SW480 (cell line): ENCODE results near the gene ATP6V1E1.
"Not testable (repeated sequence)": the region's sequence is repeated elsewhere in the genome, so short reads cannot be mapped to it uniquely, and the experiment has no call there.

Experiments used
- DNase-seq: peaks from one replicate; pipeline ENCODE4 v3.0.0-alpha.2; 2016; ENCODE audit warnings: low spot score

The ATP6V1E1 gene

DNA sequence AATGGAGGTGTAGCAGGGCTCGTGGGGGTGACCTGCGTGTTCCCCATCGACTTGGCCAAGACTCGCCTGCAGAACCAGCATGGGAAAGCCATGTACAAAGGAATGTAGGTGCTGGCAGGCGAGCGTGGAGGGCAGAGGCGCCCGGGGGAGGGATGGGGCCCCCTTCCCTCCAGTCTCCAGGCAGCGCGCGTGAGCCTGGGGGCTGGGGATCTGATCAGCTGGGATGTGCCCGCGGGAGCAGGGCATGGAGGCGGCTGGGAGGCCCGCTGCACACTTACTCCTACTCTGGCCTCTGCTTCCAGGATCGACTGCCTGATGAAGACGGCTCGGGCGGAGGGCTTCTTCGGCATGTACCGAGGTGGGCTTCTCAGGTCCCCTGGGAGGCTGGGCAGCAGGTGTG, 47.5 kb downstream of the ATP6V1E1 start:
- no peak for DNase-seq

DNA sequence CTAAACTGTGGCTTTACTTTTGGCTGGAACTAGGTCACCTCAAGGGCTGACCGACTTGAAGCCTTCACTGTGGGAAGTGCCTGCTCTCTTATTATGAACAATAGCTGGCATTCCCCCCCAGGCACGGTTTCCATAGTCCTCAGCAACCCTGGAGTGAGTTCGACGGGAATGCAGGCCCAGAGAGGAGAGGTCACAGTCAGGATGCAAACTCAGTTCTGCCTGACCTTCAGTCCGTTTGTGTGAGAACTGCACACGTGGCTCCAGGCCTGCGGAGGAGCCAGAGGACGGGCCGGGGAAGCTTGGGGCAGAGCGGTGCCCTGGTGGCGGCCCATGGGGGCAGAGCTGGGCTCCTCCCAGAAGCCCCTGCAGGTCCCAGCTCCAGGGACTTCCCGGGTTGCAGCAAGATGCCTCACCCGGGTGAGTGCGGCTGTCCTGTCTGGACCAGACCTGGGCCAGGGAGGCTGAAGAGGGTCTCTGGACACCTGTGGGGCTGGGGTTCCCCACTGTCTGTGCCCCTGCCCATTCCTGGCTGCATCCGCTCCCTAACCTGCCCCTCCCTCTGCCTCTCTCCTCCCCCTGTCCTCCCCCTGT, 48.0 kb downstream of the ATP6V1E1 start:
- DNase-seq: no peak

DNA sequence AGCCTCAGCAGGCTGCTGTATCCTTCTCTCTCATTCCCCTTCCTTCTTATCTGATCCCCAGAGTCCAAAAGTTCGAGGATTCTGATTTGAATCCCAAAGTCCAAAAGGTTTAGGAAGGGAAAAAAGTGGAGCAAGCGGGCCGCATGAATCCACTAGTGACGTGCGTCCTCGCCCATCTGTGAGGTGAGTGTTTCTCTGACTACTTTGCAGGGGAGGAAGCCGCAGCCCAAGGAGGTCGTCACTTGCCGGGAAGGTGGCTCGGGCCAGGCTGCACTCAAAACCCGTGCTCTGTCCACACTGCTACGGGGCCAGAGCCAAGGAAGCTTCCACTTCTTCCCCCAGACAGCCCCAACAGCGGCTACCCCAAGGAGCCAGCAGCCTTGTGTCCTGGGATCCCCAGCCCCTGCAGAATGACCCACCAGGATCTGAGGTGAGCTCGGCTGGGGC, 49.0 kb downstream of the ATP6V1E1 start:
- no peak for DNase-seq

DNA sequence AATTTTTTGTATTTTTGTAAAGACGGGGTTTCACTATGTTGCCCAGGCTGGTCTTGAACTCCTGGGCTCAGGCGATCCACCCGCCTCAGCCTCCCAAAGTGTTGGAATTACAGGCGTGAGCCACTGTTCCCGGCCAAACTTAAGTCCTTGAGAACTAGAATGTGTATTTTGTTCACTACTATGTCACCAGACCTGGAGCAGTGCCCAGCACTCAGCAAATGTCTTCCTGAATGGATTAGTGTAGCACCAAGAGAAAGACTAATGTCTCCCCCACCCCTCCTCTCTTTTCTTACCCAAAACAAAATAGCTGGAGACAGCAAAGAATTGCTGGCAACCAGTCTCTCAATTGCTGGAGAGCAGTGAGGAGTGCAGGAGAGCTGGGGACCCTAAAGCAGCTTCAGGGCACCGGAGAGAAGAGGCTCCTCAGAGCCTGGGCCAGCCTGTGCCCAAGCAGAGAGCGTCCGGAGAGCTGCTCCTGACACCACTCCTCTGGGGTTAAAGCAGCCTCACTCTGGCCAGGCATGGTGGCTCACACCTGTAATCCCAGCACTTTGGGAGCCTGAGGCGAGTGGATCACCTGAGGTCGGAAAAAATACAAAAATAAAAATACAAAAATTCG, 50.3 kb downstream of the ATP6V1E1 start:
- DNase-seq: no peak

DNA sequence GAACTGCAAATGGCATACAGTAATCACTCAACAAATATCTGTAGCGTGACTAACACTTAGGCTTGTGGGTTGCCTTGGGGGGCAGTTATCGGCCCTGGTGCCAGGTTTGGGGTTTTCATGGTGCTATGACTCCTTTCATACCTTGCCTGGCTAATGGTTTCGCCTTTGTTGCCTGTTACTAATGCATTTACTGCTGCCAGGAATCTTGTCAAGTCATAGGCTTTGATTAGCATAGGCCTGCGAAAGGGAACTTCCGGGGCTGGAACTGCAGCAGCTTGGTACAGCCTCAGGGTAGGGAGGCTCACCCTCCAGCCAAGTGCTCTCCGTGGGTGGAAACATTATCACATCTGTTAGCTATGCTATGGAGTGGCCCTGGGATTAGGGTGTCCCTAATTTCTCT, 52.1 kb downstream of the ATP6V1E1 start:
- no peak for DNase-seq

DNA sequence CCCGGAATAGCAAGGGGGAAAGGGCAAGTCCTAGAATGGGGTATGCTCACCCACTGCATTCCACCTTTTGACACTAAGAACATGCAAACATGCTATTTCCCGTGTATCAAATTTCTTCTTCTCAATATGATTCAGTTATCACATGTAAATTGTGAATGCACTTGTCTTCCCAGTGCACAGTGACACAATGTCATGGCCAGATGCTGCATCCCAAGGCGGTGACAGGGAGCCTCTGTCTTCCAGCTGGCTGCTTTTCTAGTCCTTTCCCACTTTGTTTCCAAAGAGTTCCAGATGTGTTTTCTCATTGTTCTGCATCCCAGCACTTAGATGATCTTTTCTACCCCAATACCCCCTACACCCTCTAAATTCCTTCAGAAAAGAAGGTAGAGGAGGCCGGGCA, 52.9 kb downstream of the ATP6V1E1 start:
- no peak for DNase-seq

DNA sequence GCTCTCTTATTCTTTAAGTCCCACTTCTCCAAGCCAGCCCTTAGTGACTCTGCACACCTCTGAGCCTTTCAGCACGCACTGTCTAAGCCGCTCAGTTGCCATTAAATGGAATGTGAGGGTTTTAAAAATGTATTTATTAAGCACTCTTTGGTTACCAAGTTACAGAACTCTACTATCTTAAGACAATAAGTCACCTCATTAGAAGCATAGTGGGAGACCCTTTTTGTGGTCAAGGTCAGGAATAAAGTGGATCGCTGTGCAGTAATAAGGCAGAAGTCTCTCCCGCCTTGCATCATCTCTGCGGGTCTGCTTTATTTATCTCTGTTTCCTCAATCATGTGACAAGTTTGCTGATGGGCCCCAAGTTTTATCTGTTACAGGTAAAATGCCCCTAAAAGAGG, 53.4 kb downstream of the ATP6V1E1 start:
- DNase-seq: no peak

DNA sequence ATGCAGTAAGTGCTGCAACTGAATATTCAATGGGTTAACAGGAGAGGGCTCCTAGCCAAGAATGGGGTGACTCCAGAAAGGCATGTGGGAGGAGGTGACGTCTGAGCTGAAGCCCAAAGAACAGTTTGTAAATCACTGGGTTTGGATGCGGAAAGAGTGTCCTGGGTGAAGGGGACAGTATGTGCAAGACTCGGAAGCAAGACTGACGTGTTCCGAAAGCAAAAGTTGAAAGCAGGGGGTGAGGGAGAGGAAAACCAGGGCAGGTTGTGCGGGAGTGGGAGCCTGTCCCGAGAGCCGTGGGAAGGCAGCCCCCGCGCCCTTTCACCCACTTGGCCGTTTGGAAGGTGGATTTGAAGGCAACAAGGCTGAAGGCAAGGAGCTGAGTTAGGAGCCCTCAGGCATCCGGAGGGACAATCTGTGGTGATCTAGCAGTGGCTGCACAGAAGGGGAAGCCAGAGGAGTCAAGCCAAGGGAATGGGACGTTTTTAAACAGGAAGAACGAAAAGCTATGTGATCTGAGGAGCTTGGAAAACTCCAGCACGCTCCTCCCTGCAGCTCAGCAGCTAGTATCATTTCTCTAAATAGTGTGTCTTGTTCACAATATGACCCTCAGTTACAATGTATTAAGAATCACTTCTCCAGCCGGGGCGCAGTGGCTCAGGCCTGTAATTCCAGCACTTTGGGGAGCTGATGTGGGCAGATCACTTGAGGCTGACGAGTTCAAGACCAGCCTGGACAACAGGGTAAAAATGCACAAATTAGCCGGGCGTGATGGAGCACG, 57.5 kb downstream of the ATP6V1E1 start:
- DNase-seq: no peak

DNA sequence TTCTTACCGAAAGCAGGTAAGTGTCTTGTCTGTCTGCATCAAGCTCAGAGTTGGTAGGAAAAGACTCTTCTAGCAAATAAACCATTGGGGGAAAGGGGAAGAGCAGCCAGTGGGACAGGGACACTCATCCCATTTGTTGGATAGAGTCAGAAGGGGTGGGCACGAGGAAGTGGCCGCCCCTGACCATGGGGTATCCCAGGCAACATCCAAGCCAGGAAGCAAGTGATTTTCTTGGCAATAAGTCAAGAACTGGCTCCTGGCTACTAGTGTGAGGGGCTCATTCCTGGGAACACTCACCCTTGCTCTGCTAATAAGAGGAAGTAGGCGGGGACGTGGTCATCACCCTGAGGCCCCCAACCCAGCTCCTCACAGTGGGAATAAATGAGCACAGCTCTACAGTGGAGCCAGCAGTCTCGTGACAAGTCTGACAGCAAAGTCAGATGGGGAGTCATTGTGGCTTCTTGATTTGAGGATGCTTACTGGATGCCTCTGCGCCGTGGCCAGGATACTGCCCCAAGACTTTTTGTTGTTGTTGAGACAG, 58.5 kb downstream of the ATP6V1E1 start:
- peak; percentile 22 for DNase-seq

DNA sequence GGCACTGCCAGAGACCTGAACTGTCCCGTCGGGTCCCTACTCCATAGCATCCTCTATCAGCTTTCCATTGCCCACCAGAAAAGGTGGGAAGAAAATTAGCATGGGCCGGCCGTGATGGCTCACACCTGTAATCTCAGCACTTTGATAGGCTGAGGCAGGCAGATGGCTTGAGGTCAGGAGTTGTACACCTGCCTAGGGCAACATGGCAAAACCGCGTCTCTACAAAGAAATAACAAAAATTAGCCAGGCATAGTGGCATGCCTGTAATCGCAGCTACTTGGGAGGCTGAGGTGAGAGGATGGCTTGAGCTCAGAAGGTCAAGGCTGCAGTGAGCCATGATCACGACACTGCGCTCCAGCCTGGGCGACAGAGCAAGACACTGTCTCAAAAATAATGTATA, 61.8 kb downstream of the ATP6V1E1 start:
- DNase-seq: no peak

DNA sequence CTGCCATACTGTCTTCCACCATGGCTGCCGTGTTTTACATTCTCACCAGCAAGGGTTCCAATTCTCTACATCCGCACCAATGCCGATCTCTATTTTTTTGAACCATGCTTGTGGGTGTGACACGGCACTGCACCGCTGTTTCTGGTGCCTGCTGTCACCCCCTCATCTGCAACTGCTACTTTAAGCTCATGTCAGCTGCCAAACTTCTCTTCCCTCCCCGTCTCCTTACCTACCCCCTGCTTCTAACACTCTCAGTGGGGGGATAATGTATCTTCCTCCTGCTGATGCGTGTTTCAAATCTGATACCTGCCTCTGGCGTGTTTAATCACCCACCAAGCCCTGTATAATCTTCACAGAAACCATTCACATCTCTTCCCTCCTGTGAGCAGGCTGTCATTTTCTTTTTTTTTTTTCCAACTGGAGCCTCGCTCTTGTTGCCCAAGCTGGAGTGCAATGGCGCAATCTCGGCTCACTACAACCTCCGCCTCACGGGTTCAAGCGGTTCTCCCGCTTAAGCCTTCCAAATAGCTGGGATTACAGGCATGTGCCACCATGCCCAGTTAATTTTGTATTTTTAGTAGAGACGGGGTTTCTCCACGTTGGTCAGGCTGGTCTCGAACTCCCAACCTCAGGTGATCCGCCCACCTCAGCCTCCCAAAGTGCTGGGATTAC, 62.4 kb downstream of the ATP6V1E1 start:
- not testable (repeated sequence) for DNase-seq

DNA sequence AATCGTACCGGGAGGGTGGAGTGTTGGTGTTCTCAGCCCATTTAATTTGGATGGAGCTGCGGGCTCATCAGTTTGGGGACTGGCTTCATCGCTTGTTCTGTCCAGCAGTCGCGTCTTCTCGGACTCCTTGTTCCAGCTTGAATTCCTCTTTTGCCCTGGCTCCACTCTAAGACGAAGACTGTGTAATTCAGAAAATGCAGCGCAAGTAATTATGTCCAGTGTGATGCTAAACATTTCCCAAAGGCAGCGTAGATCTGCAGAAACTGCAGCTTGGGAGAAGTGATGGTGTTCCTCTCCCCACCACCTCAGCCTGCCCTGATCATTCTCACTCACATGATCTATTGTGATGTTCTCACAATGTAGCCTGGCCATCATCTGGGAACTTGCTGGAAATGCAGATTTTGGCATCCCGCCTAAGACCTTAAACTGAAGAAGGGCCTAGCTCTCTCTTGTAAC, 64.6 kb downstream of the ATP6V1E1 start:
- DNase-seq: no peak

DNA sequence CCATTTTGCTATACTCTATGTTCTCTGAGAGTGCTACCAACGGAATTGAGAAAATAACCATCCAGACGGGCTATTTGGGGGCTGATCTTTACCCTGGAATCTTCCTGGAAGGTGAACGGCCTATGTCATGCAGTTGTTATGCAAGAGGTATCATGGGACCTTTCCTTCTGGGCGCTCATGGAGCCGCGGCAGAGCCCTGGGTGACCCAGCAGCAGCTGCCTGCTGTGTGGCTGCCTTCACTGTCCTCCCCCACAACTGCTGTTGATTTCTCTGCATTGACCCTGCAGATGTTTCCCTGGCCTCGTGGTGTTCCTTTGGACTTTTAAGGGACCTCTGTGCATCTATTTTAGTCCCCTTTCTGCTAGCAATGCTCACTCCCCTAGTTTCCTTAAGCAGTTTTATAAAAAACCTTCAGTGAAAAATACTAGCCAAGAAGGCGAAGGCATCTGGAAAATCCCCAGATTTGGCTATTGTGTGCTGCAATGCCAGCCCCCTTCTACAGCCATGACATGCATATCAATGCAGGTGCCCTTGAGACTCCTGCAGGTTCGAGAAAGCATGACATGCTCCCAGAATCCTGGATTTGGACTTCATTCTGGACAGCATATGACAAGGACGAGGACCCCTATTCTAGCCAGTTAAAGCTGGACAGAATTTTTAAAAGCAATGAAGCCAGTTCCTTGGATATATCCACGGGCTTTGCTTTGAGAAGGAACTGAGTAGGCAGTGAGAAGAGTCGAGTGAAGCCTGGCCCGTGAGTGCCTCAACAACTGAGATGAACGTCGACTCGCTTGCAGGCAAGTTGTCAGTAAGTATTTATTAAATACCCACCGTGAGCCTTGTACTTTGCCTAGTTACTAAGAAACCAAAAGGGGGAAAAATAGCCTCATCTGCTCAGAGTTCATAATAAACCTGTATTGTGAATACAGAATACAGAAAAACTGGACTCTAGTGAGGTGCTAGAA, 65.4 kb downstream of the ATP6V1E1 start, which contains the start of gene SLC25A18:
TSS of gene SLC25A18 (plus strand) at position 593 of the 965 bp plus-strand sequence. CDS start 16,447 bp downstream, outside the sequence.
- no peak for DNase-seq

DNA sequence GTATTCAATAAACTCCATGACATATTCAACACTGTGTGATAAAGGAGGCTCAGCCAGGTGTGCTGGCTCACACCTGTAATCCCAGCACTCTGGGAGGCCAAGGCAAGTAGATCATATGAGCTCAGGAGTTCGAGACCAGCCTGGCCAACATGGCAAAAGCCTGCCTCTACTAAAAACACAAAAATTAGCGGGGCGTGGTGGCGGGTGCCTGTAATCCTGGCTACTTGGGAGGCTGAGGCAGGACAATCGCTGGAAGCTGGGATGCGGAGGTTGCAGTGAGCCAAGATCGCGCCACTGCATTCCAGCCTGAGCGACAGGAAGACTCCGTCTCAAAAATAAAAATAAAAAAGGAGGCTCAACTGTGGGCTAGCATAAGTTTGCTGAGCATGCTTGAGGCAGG, 69.4 kb downstream of the ATP6V1E1 start:
- DNase-seq: no peak

DNA sequence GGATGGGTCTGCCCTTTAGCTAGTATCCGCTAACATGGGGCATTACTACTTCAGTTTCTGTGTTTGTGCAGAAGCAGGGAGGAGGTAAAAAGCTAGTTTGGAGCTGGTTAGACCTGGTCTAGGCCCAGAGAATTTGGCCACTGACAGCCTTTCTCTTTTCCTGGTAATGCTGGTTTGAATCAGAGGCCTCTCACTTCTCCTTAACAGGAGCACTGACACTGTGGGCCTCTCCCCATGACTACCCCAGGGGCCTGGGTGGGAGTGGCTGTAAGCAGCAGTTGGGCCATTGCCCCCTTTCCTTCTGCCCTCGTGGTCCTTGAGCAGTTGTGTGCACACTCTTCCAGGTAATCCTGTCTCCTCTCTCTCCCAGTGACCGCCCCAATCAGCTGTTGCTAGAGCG, 73.7 kb downstream of the ATP6V1E1 start:
- DNase-seq: no peak

DNA sequence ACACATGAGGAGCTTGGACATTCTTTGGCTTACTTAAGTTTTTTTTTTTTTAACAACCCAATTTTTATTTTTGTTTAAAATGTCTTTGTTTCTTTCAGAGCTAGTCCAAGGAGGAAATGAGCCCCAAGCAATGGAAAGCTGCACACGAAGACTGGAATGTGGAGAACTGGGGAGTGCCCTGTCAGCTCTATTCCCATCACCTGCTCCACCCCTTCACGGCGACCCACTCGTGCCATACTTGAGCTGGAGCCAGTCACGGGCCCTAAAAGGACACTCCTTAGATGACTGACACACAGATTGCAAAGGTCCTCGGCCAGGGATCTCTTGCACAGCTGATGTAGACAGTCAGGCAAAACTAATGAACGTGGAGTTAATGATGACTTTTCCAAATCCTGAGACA, 75.8 kb downstream of the ATP6V1E1 start:
- DNase-seq: no peak

DNA sequence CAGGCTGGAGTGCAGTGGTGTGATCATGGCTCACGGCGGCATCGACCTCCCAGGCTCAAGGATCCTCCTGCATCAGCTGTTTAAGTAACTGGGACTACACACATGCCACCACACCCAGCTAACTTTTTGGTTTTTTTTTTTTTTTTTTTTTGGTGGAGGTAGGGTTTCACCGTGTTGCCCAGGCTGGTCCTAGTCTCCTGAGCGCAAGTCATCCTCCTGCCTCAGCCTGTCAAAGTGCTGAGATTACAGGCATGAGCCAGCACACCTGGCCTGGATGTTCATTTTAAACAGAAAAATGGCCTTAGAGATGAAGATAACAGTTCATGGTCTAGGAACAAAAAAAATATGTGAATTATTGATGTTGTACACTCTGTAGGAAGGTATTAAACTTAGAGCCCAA, 78.9 kb downstream of the ATP6V1E1 start:
- no peak for DNase-seq

DNA sequence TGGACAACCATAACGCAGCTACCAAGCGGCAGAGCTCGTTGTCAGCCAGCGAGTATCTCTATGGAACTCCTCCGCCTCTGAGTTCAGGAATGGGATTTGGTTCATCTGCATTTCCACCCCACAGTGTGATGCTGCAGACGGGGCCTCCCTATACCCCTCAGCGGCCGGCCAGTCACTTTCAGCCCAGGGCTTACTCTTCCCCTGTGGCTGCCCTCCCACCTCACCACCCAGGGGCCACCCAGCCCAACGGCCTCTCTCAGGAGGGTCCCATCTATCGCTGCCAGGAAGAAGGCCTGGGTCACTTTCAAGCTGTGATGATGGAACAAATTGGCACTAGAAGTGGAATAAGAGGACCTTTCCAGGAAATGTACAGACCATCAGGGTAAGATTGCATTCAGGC, 79.4 kb downstream of the ATP6V1E1 start:
- no peak for DNase-seq

DNA sequence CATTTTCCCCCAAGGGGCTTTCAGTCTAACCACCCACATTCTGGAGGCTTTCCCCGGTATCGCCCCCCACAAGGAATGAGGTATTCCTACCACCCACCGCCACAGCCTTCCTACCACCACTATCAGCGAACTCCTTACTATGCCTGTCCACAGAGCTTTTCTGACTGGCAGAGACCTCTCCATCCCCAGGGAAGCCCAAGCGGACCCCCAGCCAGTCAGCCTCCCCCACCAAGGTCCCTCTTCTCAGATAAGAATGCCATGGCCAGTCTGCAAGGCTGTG, 79.9 kb downstream of the ATP6V1E1 start:
- no peak for DNase-seq

DNA sequence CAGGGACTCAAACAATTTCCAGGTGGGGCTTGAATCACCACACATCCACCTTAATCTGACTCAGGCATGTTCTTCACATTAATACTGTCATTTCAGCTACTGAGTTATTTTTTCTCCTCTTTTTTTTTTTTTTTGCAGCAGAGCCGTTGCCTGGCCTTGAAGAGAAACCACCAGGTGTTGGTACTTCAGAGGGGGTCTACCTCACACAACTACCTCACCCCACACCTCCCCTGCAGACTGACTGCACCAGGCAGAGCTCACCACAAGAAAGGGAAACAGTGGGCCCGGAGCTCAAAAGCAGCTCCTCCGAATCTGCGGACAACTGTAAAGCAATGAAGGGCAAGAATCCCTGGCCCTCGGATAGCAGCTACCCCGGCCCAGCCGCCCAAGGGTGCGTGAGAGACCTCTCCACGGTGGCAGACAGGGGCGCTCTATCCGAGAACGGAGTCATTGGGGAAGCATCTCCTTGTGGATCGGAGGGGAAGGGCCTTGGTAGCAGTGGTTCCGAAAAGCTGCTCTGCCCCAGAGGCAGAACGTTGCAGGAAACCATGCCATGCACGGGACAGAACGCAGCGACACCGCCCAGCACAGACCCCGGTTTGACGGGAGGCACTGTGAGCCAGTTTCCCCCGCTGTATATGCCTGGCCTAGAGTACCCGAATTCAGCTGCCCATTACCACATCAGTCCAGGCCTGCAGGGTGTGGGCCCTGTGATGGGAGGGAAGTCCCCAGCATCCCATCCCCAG, 80.4 kb downstream of the ATP6V1E1 start:
- DNase-seq: no peak

DNA sequence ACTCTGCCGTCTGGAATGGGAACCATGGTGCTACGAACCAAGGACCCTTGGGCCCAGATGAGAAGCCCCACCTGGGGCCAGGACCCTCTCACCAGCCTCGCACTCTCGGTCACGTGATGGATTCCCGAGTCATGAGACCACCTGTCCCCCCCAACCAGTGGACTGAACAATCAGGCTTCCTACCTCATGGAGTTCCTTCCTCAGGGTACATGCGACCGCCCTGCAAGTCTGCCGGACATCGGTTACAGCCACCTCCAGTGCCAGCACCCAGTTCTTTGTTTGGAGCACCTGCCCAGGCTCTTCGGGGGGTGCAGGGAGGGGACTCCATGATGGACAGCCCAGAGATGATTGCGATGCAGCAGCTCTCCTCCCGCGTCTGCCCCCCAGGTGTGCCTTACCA, 86.1 kb downstream of the ATP6V1E1 start:
- no peak for DNase-seq
